ENCODE results near the gene BCL2A1.

GRCh38 chr15:79932447-79932846, 38.5 kb downstream of the BCL2A1 start:
- TF ChIP-seq MAX (IDR thresholded peaks at IDR 0.05; ENCODE audit: low read depth, low read length) (no peak), CTCF (IDR thresholded peaks at IDR 0.05; ENCODE audit: low read depth, low read length) (no peak), POLR2A (IDR thresholded peaks at IDR 0.05; ENCODE audit: extremely low read depth, insufficient read length) (no peak), MYC (IDR thresholded peaks at IDR 0.05; ENCODE audit: low read depth, low read length) (no peak)

All from NB4 (cell line).